ENCODE results near the gene WDR75. TPM values are rescaled to one million over a fixed set of nuclear protein-coding genes. Genes with fewer than 3 reads are reported as not detected.

The WDR75 gene
- total and polyA plus RNA-seq, 9 of the 15 experiments (the other 6 are each of a cell fraction or from before 2014, with no cell fraction given): 50.9 to 111 (median 76.4) TPM

- TF ChIP-seq MBD1 (CRISPR knock-in tag; IDR thresholded peaks at IDR 0.05) (no peak), FIP1L1 (IDR thresholded peaks at IDR 0.05; ENCODE audit: low read depth, low read length, poor library complexity, severe bottlenecking) (no peak), NFATC3 (IDR thresholded peaks at IDR 0.05) (no peak), ILK (tag; IDR thresholded peaks at IDR 0.05; ENCODE audit: borderline replicate concordance, low read depth) (no peak), BACH1 (tag; IDR thresholded peaks at IDR 0.05) (peak; percentile 93), CAMTA2 (CRISPR knock-in tag; conservative IDR thresholded peaks at IDR 0.05) (no peak), ZNF165 (CRISPR knock-in tag; IDR thresholded peaks at IDR 0.05; ENCODE audit: borderline replicate concordance) (no peak), SRSF3 (IDR thresholded peaks at IDR 0.05; ENCODE audit: insufficient read depth, low read length) (no peak), SMARCA5 (IDR thresholded peaks at IDR 0.05) (no peak), ZNF277 (CRISPR knock-in tag; IDR thresholded peaks at IDR 0.05; ENCODE audit: borderline replicate concordance) (no peak), PURB (CRISPR knock-in tag; IDR thresholded peaks at IDR 0.05; ENCODE audit: low read depth) (no peak), SAP30 (IDR thresholded peaks at IDR 0.05; ENCODE audit: borderline replicate concordance, insufficient read depth, low read depth, low read length, poor library complexity, severe bottlenecking) (no peak), THAP12 (CRISPR knock-in tag; IDR thresholded peaks at IDR 0.05) (no peak), POLR3G (IDR thresholded peaks at IDR 0.05; ENCODE audit: extremely low read depth, insufficient read length, insufficient replicate concordance) (no peak), CC2D1A (IDR thresholded peaks at IDR 0.05) (0 out of 2 replicates have a peak, but pooled peaks have one; percentile 42), YBX1 (IDR thresholded peaks at IDR 0.05) (no peak), ZNF224 (CRISPR knock-in tag; IDR thresholded peaks at IDR 0.05) (no peak), DIDO1 (tag; IDR thresholded peaks at IDR 0.05; ENCODE audit: low read depth) (no peak), ZNF696 (CRISPR knock-in tag; conservative IDR thresholded peaks at IDR 0.05) (no peak), CBFA2T3 (IDR thresholded peaks at IDR 0.05) (peak; percentile 59), ZNF444 (CRISPR knock-in tag; IDR thresholded peaks at IDR 0.05) (no peak), MYC (IDR thresholded peaks at IDR 0.05; ENCODE audit: low read depth, low read length) (no peak), MYC (CRISPR knock-in tag; IDR thresholded peaks at IDR 0.05; ENCODE audit: borderline replicate concordance, low read depth) (no peak)
Measured at GRCh38 chr2:189516546-189516945, 75.3 kb downstream of the WDR75 start (continued).
